ENCODE measurements around the gene RNF31.
A peak's percentile ranks its signal among the peaks of the same experiment; 100 is the strongest.

RNF31 gene

DNA sequence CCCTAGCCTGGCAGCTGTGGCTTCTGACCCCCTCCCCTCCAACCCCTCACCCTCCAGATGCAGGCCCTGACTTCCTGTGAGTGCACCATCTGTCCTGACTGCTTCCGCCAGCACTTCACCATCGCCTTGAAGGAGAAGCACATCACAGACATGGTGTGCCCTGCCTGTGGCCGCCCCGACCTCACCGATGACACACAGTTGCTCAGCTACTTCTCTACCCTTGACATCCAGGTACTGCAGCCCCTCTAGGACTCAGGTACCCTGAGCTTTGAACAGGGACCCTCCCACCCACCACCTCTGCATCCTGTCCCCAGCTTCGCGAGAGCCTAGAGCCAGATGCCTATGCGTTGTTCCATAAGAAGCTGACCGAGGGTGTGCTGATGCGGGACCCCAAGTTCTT lies 7.8 kb downstream of the RNF31 start:
- no peak for FAIRE-seq
- DNase-seq (ENCODE audit: insufficient read length) = no peak
- no peak for TF ChIP-seq POLR2A (IDR thresholded peaks at IDR 0.05; ENCODE audit: low read depth, low read length)
- TF ChIP-seq POLR2AphosphoS5 (IDR thresholded peaks at IDR 0.05; ENCODE audit: low read depth, low read length) = no peak
- no peak for TF ChIP-seq TAF1 (IDR thresholded peaks at IDR 0.05; ENCODE audit: borderline replicate concordance, low read depth, low read length)

DNA sequence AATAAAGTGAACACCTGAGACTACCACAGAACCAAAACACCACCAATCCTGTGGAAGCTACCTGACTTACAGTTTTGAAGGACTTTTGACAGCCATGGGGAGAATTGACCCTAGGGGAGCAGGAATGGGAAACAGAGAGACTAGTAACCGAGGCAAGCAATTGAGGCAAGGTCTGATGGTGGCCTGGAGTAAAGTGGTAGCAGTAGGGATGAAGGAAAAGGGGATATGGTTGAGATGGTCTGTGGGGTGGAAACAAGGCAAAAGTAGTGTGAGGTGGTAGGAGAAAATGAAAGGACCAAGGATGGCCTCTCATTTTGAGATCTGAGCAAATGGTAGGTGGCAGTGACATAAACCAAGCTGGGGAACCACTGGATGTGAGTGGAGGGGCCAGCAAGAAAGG lies 9.5 kb downstream of the RNF31 start:
- DNase-seq (ENCODE audit: insufficient read length) = no peak
- no peak for TF ChIP-seq POLR2AphosphoS5 (IDR thresholded peaks at IDR 0.05; ENCODE audit: low read depth, low read length)
- no peak for TF ChIP-seq POLR2A (IDR thresholded peaks at IDR 0.05; ENCODE audit: low read depth, low read length)
- no peak for TF ChIP-seq TAF1 (IDR thresholded peaks at IDR 0.05; ENCODE audit: borderline replicate concordance, low read depth, low read length)
- no peak for FAIRE-seq

DNA sequence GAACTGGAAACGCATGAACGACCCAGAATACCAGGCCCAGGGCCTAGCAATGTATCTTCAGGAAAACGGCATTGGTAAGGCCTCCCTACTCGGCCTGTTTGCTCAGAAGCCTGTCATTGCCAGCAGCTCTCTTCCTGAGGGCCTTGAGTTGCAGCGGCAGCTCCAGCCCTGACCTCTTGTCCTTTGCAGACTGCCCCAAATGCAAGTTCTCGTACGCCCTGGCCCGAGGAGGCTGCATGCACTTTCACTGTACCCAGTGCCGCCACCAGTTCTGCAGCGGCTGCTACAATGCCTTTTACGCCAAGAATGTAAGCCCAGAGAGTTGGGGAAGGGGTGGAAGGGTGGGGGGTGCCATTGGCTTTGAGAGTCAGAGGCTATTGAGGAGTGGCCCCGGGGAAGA lies 10.0 kb downstream of the RNF31 start:
- FAIRE-seq (no peak), DNase-seq (ENCODE audit: insufficient read length) (no peak)
- no peak for TF ChIP-seq TAF1 (IDR thresholded peaks at IDR 0.05; ENCODE audit: borderline replicate concordance, low read depth, low read length)
- TF ChIP-seq POLR2AphosphoS5 (IDR thresholded peaks at IDR 0.05; ENCODE audit: low read depth, low read length) = no peak
- no peak; the same call in 1 of the 2 replicates for TF ChIP-seq POLR2A (IDR thresholded peaks at IDR 0.05; ENCODE audit: low read depth, low read length)

DNA sequence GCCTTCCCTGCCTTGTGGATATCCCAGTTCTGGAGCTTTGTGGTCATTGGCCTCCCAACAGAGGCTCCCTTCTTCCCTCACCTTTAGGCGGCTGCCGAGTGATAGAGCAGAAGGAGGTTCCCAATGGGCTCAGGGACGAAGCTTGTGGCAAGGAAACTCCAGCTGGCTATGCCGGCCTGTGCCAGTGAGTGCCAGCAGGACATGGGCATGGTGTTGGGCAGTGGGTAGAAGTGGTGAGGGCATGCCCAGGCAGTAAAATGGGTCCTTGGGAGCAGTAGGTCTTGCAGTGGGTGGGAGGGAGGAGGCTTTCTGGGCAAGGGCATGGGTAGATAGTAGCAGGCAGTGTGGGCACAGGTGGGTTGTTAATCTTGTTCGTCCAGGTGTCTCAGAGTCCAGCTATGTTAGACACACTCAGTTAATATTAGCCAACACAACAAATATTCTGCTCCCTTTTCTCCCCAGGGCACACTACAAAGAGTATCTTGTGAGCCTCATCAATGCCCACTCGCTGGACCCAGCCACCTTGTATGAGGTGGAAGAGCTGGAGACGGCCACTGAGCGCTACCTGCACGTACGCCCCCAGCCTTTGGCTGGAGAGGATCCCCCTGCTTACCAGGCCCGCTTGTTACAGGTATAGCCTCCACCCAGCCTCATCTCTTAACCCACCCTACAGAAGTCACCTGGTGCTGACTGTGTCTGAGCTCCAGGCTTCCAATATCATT lies 12.6 kb downstream of the RNF31 start:
- DNase-seq (ENCODE audit: insufficient read length) = no peak
- no peak for TF ChIP-seq TAF1 (IDR thresholded peaks at IDR 0.05; ENCODE audit: borderline replicate concordance, low read depth, low read length)
- TF ChIP-seq POLR2A (IDR thresholded peaks at IDR 0.05; ENCODE audit: low read depth, low read length) = no peak
- TF ChIP-seq POLR2AphosphoS5 (IDR thresholded peaks at IDR 0.05; ENCODE audit: low read depth, low read length) = no peak
- no peak for FAIRE-seq

DNA sequence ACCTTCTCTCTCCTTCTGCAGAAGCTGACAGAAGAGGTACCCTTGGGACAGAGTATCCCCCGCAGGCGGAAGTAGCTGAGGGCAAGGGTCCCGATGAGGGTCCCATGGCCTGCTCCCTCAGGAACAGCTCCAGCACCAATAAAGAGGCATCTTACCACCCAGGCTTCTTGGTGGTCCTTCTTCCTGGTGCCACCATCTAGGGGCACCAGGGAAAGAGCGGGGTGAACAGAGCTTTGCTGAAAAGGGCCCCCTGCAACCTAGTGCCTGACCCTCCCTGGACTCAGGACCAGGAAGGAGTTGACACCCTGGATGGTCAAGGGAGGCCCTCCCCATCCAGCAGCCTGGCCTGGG lies 13.2 kb downstream of the RNF31 start:
- no peak for TF ChIP-seq POLR2AphosphoS5 (IDR thresholded peaks at IDR 0.05; ENCODE audit: low read depth, low read length)
- no peak for TF ChIP-seq TAF1 (IDR thresholded peaks at IDR 0.05; ENCODE audit: borderline replicate concordance, low read depth, low read length)
- no peak for TF ChIP-seq POLR2A (IDR thresholded peaks at IDR 0.05; ENCODE audit: low read depth, low read length)
- FAIRE-seq = no peak
- no peak for DNase-seq (ENCODE audit: insufficient read length)

DNA sequence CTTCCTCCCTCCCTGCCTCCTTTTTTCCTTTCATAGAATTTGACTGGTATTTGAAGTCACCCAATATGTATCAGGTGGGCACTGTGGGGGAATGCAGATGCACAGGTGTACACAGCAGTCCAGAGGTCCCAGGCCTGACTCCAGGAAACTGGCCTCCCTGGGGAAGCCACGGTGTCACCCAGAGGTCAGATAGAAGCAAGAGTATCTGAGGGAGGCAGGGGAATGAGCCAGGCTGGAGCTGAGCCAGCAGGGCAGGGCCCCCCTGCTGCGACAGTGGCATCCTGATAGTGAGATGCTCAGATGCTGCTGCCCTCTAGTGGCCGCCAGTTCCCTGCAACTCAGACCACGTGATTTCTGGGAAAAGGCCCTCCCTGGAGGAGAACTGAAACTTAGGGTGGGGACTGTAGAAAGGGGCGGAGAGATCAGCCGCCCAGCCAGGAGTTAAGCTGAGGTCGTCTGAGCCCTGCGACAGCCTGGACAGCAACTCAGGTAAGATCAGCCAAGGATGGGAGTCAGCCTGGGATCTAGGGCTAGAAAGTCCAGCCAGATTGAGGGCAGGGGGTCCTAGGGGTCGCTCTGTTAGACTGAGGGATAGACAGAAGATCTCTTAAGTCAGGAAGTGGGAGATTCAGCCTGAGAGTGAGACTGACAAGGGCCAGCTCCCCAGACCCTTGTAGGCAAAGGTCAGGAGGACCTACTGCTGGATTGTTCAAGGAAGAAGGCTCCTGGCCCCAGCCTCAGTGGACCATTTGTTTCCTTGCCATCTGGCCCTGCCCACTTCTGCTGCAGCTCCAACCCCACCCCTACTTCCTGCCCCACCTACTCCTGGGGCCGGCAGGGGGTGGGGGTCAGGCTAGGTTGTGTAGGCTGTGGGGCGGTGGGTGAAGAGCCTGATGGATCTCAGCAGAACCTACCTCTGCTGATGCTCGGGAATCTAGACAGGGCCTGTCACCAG lies 13.8 kb downstream of the RNF31 start, which contains the start of gene IRF9:
TSS of gene IRF9 (plus strand) at position 416 of the 955 bp plus-strand sequence. CDS start 880 bp downstream, outside the sequence.
- DNase-seq (ENCODE audit: insufficient read length) (peak; percentile 94), FAIRE-seq (peak; percentile 97)
- peak; percentile 99 for TF ChIP-seq POLR2AphosphoS5 (IDR thresholded peaks at IDR 0.05; ENCODE audit: low read depth, low read length)
- TF ChIP-seq POLR2A (IDR thresholded peaks at IDR 0.05; ENCODE audit: low read depth, low read length) = peak; percentile 99
- peak; percentile 61 for TF ChIP-seq TAF1 (IDR thresholded peaks at IDR 0.05; ENCODE audit: borderline replicate concordance, low read depth, low read length)

DNA sequence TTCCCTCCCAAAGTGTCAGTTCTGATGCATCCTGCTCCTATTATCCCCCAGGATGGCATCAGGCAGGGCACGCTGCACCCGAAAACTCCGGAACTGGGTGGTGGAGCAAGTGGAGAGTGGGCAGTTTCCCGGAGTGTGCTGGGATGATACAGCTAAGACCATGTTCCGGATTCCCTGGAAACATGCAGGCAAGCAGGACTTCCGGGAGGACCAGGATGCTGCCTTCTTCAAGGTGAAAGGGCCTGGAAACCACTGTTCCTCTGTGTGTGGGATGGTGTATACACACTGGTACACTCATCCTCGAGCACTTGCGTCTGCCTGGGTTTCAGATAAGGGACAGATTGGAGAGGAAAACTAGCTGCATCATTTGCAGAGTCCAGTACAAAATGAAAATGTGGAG lies 14.8 kb downstream of the RNF31 start:
- no peak for TF ChIP-seq TAF1 (IDR thresholded peaks at IDR 0.05; ENCODE audit: borderline replicate concordance, low read depth, low read length)
- TF ChIP-seq POLR2A (IDR thresholded peaks at IDR 0.05; ENCODE audit: low read depth, low read length) = no peak
- TF ChIP-seq POLR2AphosphoS5 (IDR thresholded peaks at IDR 0.05; ENCODE audit: low read depth, low read length) = no peak
- no peak for DNase-seq (ENCODE audit: insufficient read length)
- no peak for FAIRE-seq

DNA sequence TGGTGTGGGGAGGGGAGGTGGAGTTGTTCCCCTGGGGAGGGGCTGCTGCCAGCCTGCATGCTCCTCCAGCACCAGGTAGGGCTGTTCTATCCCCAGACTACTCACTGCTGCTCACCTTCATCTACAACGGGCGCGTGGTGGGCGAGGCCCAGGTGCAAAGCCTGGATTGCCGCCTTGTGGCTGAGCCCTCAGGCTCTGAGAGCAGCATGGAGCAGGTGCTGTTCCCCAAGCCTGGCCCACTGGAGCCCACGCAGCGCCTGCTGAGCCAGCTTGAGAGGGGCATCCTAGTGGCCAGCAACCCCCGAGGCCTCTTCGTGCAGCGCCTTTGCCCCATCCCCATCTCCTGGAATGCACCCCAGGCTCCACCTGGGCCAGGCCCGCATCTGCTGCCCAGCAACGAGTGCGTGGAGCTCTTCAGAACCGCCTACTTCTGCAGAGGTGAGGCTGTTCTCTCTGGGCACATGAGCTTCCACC lies 17.3 kb downstream of the RNF31 start:
- no peak for FAIRE-seq
- 0 out of 2 replicates have a peak, but pooled peaks have one; percentile 19 for TF ChIP-seq POLR2AphosphoS5 (IDR thresholded peaks at IDR 0.05; ENCODE audit: low read depth, low read length)
- no peak for TF ChIP-seq TAF1 (IDR thresholded peaks at IDR 0.05; ENCODE audit: borderline replicate concordance, low read depth, low read length)
- no peak for TF ChIP-seq POLR2A (IDR thresholded peaks at IDR 0.05; ENCODE audit: low read depth, low read length)
- no peak for DNase-seq (ENCODE audit: insufficient read length)

DNA sequence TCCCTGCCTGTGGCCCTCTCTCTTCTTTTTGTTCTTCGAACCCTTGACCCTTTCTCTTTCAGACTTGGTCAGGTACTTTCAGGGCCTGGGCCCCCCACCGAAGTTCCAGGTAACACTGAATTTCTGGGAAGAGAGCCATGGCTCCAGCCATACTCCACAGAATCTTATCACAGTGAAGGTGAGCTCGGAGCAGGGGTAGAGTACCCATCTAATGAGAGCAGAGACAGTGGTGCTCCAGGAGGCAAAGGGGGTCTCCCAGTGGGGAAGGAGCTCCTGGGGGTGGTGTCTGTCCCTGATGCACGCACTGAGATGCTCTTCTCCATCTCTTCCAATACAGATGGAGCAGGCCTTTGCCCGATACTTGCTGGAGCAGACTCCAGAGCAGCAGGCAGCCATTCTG lies 18.5 kb downstream of the RNF31 start:
- TF ChIP-seq POLR2A (IDR thresholded peaks at IDR 0.05; ENCODE audit: low read depth, low read length) (no peak; the same call in 1 of the 2 replicates), POLR2AphosphoS5 (IDR thresholded peaks at IDR 0.05; ENCODE audit: low read depth, low read length) (no peak; the same call in 1 of the 2 replicates), TAF1 (IDR thresholded peaks at IDR 0.05; ENCODE audit: borderline replicate concordance, low read depth, low read length) (no peak)
- DNase-seq (ENCODE audit: insufficient read length) (no peak), FAIRE-seq (no peak)

DNA sequence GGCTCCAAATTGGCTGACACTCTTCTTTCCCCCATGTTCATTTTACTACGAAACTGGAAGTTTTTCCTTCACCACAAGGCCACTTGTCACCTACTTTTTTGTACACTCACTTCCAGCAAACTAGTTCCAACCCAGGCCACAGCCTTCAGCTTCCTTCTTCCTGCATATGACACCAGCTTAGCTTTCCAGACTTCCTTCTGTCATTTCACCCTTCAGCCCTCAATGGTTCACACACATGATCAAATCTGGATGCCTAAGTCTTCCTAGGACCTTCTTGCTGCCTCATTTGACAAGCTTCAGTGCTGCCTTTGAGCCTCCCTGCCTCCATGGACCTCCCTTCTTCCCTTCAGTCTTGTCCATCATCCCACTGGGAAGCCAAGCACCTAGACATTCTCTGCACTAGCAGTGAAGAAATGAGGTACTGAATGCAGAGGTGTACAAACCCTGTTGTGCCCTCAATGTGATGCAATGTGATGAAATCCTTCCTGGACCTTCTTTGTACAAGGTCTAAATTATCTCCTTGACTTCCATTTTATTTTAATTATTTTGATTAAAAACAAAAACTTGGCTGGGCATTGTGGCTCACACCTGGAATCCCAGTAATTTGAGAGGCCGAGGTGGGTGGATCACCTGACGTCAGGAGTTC lies 20.3 kb downstream of the RNF31 start:
- FAIRE-seq = no peak
- TF ChIP-seq POLR2AphosphoS5 (IDR thresholded peaks at IDR 0.05; ENCODE audit: low read depth, low read length) (peak; percentile 86), TAF1 (IDR thresholded peaks at IDR 0.05; ENCODE audit: borderline replicate concordance, low read depth, low read length) (no peak), POLR2A (IDR thresholded peaks at IDR 0.05; ENCODE audit: low read depth, low read length) (peak; percentile 77)
- no peak for DNase-seq (ENCODE audit: insufficient read length)

Data from GM12892 (cell line).